Stimulated activated CD4-positive, alpha-beta T cell treated with anti-CD3 and anti-CD28 coated beads, TNF-alpha, amount 100 ng/mL, for 24 hours (primary cell): ENCODE results near the gene HOXC13.

ENCODE experiments used
- DNase-seq, 3 experiments: peaks; one replicate each; pipeline ENCODE4 v3.0.0-alpha.2; 2020; ENCODE audit warnings: low read depth in 3 of 3

HOXC13 gene

DNA sequence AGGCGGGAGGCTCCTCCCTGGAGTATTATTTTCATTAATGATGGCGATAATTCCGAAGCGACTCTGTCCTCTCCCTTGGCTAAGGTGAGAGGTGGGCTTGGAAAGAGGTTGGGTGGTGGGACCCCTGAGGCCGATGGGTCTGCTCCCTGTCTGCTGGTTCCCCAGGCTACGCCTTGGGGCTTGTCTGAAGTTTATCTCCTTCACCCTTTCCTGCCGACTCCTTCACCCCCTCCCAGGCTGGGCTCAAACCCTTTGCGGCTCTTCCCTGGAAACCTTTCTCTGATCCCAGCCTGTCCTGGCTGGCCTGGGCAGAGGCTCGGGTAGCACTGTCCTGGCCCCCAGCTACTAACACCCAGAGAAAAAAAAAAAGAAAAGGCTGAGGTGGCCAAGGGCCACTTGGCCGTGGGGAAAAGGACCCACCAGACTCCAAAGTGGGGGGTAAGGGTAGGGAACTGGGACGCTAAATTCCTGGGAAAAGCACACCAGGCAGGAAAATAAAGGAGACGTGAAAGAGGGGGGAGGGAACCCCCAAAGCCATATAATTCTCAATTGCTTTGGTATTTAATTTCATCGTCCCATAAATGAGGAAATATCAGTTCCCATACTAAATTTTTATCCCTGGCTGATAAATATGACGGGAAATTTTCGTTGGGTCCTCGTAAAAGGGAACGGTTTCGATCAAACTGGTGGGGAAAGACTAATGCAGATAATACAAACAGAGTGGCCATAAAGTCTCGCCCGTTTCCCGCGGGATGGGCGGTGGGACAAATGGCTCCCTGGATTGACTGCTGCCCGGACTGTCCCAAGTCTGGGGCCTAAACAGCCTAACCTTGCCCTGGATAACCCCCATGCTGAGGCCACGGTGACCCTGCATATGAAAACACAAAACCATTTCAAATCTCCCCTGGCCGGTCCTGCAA, 44.3 kb downstream of the HOXC13 start:
- DNase-seq = no peak

GRCh38 chr12:53983568-53983949, 44.9 kb downstream of the HOXC13 start:
- no peak for DNase-seq

GRCh38 chr12:53983950-53984572, 45.4 kb downstream of the HOXC13 start:
- DNase-seq = no peak

DNA sequence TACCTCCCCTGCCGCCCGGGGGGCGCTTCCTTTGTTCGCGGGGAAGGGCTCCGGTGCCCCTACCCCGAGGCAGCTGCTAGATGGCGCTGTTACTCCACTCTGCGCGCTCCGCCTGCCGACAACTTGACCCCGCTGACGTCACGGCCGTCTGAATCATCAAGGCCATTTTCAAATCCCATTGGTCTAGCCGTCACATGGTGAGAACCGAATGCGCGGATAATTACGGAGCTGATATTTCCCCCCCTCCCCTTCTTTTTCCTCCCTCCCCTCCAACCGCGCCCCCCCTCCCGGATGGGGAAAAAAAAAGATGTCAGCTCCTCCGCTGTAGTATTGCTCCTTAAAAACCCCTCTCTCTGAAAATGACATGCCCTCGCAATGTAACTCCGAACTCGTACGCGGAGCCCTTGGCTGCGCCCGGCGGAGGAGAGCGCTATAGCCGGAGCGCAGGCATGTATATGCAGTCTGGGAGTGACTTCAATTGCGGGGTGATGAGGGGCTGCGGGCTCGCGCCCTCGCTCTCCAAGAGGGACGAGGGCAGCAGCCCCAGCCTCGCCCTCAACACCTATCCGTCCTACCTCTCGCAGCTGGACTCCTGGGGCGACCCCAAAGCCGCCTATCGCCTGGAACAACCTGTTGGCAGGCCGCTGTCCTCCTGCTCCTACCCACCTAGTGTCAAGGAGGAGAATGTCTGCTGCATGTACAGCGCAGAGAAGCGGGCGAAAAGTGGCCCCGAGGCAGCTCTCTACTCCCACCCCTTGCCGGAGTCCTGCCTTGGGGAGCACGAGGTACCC, 46.5 kb downstream of the HOXC13 start, which contains the start of gene HOXC10:
Gene HOXC10 (plus strand): TSS at position 246 of the 791 bp plus-strand sequence. CDS start 114 bp downstream, at position 360.
- peak; percentile 54 to 89 (median 65) for DNase-seq

- no peak for DNase-seq
Measured at GRCh38 chr12:53985692-53985993, 47.0 kb downstream of the HOXC13 start.

GRCh38 chr12:53985994-53986685, 47.5 kb downstream of the HOXC13 start:
- no peak for DNase-seq

- DNase-seq = no peak
Measured at GRCh38 chr12:53986686-53987483, 48.3 kb downstream of the HOXC13 start.

DNA sequence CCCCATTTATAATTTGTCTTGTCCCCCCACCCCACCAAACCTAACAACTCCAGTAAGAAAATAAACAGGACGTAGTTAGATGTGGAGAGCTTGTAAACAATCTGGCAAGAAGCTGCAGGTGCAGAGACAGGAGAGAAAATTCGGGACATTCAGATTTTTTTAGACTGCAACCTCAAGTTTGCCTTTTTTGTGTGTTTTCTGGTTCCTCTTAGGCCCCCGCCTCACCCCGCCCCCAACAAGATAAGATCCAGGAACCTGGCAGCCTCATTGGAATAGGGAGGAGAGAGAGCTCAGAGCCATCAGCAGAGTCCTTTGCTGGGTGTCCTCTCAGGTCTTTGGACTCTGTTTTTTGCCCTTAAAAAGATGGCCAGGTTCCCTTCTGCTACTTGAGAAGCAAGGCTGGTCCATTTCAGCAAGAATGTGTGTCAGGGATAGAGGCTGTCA, 49.2 kb downstream of the HOXC13 start:
- no peak for DNase-seq

- no peak for DNase-seq
Measured at GRCh38 chr12:53988541-53989226, 50.1 kb downstream of the HOXC13 start.

DNA sequence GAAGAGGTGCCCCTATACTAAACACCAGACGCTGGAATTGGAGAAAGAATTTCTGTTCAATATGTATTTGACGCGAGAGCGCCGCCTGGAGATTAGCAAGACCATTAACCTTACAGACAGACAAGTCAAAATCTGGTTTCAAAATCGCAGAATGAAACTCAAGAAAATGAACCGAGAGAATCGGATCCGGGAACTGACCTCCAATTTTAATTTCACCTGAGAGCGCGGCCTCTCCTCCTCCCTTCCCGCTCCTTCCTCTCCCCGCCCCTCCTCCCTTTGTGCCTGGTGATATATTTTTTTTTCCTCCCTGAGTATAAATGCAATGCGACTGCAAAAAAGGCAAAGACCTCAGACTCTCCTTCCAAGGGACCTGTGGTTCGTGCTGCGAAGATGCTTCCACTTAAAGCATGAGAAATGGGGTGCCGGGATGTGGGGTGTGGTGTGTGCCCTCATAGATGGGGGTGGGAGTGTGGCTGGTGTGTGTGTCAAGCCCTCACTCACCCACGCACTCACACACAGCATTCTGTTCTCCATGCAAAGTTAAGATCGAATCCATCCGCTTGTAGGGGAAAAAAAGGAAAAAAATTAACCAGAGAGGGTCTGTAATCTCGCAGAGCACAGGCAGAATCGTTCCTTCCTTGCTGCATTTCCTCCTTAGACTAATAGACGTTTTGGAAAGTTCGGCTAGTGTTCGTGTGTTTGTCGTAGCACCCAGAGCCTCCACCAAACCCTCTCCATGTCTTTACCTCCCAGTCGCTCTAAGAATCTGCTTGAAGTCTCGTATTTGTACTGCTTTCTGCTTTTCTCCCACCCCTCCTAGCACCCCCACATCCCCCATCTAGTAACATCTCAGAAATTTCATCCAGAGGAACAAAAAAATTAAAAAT, 50.8 kb downstream of the HOXC13 start:
- no peak for DNase-seq

- DNase-seq = no peak
Measured at GRCh38 chr12:53990311-53991076, 51.9 kb downstream of the HOXC13 start.

- DNase-seq = no peak
Measured at GRCh38 chr12:53991077-53991460, 52.4 kb downstream of the HOXC13 start.

DNA sequence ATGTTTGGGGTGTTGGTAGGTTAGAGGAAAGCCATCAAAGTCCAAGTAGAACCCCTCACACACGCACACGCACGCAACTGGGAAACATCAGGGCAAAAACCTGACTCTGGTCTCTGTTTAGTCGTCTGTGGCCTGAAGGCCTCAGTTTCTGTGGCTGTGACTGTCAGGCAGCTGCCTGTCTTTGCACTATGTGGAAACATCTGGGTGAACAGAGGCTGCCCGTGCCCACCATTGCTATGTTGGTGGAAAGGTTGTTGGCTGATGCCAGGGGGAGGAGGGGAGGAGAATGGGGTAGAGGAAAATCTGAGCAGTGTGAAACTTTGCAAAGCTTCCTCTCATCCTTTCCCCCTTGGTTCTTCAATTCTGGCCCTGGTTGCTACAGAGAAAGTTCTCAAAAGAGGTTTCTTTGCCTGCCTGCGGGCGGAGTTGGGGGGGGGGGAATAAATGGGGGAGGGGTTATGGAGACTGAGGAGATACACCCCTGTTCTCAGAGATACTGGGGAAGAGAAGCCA, 53.8 kb downstream of the HOXC13 start:
- no peak for DNase-seq

DNA sequence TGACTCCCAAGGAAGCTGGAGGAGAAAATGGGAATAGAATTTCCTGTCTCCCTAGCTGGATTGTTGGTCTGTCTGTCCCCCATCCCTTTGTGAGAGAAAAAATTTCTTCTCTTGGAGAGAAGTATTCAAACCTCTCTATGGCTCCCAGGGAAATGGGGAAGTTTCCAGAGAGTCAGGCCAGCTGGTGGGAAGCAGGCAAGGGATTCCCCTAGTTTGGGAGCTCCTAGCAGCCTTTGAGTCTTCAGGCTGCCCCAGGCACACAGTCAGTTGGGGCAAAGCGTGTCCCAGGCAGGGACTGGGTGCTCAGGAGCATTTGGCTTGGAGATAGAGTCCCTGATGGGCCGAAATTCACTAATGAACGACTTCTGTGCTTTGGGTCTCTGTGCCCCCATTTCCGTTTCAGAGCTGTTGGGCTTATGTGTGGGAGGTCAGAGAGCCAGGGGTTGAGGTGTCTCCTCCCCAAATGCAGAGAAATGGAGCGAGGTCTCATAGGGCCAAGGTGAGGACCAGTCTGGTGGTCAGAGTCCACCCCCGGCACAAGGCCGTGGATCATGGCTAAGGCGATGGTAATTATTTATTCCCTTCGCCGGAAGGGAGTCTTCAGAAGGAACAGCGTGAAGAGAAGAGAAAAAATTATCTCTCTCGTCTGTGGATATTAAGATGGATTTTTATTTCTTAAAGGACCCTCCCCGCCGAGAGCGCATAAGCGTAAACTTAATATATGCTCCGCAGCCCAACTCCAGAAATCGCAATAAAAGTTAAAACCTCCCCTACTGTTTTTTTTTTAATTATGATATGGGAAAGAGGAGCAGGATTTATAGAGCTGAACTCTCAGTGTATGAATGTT, 54.8 kb downstream of the HOXC13 start:
- DNase-seq = no peak

DNA sequence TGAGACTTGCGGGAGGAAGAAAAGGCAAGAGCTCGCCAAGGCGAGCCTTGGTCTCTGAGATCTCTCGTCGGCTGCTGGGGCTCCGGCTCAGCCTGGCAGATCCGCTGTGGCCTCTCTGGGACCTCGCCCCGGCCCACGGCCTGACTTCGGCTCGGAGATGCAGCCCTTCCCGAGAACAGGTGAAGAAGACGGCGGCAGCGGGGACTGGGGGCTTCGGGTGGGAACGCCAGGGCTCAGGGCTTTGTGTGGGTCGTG, 55.3 kb downstream of the HOXC13 start:
- no peak for DNase-seq

GRCh38 chr12:53994264-53995001, 55.8 kb downstream of the HOXC13 start:
- no peak for DNase-seq

DNA sequence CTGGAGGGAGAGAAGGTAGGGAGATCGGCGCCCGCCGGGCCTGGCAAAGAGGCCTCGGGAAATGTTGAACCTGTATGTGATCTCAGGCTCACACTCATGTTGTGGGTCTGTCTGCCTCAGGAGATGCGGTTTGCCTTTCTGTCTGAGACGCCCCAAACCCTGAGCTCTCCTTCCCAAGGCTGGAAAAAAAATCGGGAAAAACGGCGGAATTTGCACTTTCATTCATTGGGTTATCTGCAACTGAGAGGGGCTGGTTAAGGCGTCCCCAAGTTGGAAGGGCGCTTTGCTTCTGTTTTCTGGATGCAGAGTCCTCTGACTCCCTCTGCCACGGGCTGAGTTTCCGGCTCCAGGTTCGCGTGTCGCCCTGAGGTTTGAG, 56.4 kb downstream of the HOXC13 start:
- DNase-seq = no peak
